DOHH2 (cell line): Measurements from ENCODE around the gene NUP98.

Experiments used
- EZH2phosphoT487 ChIP-seq: fragments of 200-600 bp; sonication (generic); IDR thresholded peaks from 2 replicates; pipeline ENCODE4 v1.6.1; 2017; ENCODE audit warnings: borderline replicate concordance, mild to moderate bottlenecking, antibody characterized with exemption, low read length, moderate library complexity, mixed read lengths
- TF ChIP-seq, protein P1 (sequence below): fragments of 200-600 bp; sonication (generic); IDR thresholded peaks from one replicate; pipeline ENCODE4 v1.5.1; 2014; ENCODE audit warnings: antibody characterized with exemption, mild to moderate bottlenecking, low read depth, low read length; ENCODE audit not compliant: poor library complexity, severe bottlenecking

DNA sequence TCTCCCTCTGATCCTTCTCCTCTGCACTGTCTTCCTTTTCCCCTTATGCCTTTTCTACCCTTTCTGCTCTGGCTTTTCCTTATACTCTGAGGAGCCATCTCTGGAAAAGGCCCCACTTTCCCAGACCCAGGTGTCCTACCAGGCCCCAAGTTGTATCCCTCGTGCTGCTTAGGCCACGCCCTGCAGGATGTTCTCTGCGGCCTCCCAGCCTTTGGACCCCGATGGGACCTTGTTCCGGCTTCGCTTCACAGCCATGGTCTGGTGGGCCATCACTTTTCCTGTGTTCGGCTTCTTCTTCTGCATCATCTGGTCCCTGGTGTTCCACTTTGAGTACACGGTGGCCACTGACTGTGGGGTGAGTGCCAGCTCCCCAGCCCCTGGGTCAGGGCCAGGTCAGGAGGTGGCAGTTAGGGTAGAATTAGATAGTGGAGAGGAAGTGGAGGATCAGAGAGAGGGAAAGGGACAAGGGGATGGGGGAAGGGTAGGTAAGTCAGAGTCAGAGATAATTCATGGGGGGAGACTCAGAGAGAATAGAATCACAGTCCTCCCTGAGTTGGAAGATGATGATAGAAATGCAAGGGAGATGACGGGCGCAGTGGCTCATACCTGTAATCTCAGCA is 19.9 kb upstream of the NUP98 start:
- TF ChIP-seq, protein P1, sequence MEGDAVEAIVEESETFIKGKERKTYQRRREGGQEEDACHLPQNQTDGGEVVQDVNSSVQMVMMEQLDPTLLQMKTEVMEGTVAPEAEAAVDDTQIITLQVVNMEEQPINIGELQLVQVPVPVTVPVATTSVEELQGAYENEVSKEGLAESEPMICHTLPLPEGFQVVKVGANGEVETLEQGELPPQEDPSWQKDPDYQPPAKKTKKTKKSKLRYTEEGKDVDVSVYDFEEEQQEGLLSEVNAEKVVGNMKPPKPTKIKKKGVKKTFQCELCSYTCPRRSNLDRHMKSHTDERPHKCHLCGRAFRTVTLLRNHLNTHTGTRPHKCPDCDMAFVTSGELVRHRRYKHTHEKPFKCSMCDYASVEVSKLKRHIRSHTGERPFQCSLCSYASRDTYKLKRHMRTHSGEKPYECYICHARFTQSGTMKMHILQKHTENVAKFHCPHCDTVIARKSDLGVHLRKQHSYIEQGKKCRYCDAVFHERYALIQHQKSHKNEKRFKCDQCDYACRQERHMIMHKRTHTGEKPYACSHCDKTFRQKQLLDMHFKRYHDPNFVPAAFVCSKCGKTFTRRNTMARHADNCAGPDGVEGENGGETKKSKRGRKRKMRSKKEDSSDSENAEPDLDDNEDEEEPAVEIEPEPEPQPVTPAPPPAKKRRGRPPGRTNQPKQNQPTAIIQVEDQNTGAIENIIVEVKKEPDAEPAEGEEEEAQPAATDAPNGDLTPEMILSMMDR, result no peak
- TF ChIP-seq EZH2phosphoT487, result no peak
